Body of pancreas (tissue), 4 donors: ENCODE results near the gene FGF6. TPM values are rescaled to one million over a fixed set of nuclear protein-coding genes. Genes with fewer than 3 reads are reported as not detected.

Experiments
- ATAC-seq: fragments of 150-250 bp; one replicate; pipeline ENCODE4 v1.9.1; 2016
- DNase-seq, 4 donors: peaks; one replicate each; pipeline ENCODE4 v3.0.0-alpha.2; 2019
- H3K27ac ChIP-seq, 4 donors: fragments of 200-600 bp; sonication (generic); 1 replicate in 3 of 4; 2 replicates in 1 of 4; pipeline versions ENCODE4 v1.5.1 to v1.6.1; 2016 to 2019; ENCODE audit warnings: mild to moderate bottlenecking in 1 of 4, mixed read lengths in 1 of 4, moderate library complexity in 1 of 4
- H3K27me3 ChIP-seq, 2 donors: fragments of 200-600 bp; sonication (generic); one replicate each; pipeline ENCODE4 v1.6.0; 2016; ENCODE audit warnings: mild to moderate bottlenecking in 1 of 2
- H3K36me3 ChIP-seq, 2 donors: fragments of 200-600 bp; sonication (generic); replicated peaks in 1 of 2; 2 replicates each; pipeline ENCODE4 v1.5.1; 2016; ENCODE audit warnings: low read depth in 2 of 2; ENCODE audit not compliant: insufficient read depth in 1 of 2
- H3K4me1 ChIP-seq: fragments of 200-600 bp; sonication (generic); one replicate; pipeline ENCODE4 v1.6.0; 2016
- H3K4me3 ChIP-seq, 2 donors: fragments of 200-600 bp; sonication (generic); 1 replicate in 1 of 2; 2 replicates in 1 of 2; pipeline ENCODE4 v1.5.1; 2016 to 2019
- H3K9me3 ChIP-seq, 3 donors: fragments of 200-600 bp; sonication (generic); 1 replicate in 2 of 3; 2 replicates in 1 of 3; pipeline ENCODE4 v1.5.1; 2016
- POLR2A ChIP-seq, 3 donors: fragments of 450-650 bp; IDR thresholded peaks; one replicate each; pipeline ENCODE4 v1.6.1; 2016; ENCODE audit warnings: antibody characterized with exemption in 3 of 3, mild to moderate bottlenecking in 2 of 3
- WGBS, 2 donors: methylation state at CpG; one replicate each; pipeline ENCODE4 v1.1.5; 2017; 5-methylcytosine and 5-hydroxymethylcytosine counted together
- intact Hi-C: fragments of 100-400 bp; cut with DNase I; formaldehyde crosslinking; loops from one replicate; pipeline ENCODE4 v1.15.1; 2023
- total RNA-seq, 2 donors: library from RNA; depleted of rRNA; stranded (reverse); fragments of >200 nt; gene quantifications; one replicate each; pipeline ENCODE4 v1.1.0, GENCODE V29; 2016
- TF ChIP-seq, protein P1 (sequence below), 7 experiments: fragments of 450-650 bp in 4 of 7; fragments of 200-600 bp in 3 of 7; sonication (generic) in 3 of 7; IDR thresholded peaks; one replicate each; pipeline ENCODE4 v1.5.1; 2016 to 2019; ENCODE audit warnings: antibody characterized with exemption in 7 of 7

The FGF6 gene
- total RNA-seq, 2 donors from 2014 or later: not detected

DNA sequence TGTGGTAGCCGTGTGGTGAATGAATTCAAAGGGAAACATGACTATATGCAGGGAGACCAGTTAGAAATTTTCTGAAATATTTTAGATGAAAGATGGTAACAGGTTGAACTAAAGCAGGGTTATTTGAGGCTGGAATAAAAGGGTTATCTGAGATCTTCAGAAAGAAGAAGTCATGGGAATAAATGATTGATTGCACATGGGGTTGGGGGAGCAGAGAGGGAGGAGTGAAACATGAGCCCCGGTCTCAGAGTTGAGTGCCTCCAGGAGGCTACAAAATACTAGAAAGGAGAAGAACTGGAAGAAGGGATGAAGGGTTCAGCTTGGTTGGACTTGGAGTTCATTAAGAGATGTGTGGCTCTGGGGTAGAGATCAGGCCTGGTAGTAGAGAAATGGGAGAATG lies 49.8 kb downstream of the FGF6 start:
- DNase-seq: no peak
- TF ChIP-seq POLR2A (IDR thresholded peaks at IDR 0.05): no peak
- TF ChIP-seq, protein P1, sequence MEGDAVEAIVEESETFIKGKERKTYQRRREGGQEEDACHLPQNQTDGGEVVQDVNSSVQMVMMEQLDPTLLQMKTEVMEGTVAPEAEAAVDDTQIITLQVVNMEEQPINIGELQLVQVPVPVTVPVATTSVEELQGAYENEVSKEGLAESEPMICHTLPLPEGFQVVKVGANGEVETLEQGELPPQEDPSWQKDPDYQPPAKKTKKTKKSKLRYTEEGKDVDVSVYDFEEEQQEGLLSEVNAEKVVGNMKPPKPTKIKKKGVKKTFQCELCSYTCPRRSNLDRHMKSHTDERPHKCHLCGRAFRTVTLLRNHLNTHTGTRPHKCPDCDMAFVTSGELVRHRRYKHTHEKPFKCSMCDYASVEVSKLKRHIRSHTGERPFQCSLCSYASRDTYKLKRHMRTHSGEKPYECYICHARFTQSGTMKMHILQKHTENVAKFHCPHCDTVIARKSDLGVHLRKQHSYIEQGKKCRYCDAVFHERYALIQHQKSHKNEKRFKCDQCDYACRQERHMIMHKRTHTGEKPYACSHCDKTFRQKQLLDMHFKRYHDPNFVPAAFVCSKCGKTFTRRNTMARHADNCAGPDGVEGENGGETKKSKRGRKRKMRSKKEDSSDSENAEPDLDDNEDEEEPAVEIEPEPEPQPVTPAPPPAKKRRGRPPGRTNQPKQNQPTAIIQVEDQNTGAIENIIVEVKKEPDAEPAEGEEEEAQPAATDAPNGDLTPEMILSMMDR (IDR thresholded peaks at IDR 0.05): no peak

DNA sequence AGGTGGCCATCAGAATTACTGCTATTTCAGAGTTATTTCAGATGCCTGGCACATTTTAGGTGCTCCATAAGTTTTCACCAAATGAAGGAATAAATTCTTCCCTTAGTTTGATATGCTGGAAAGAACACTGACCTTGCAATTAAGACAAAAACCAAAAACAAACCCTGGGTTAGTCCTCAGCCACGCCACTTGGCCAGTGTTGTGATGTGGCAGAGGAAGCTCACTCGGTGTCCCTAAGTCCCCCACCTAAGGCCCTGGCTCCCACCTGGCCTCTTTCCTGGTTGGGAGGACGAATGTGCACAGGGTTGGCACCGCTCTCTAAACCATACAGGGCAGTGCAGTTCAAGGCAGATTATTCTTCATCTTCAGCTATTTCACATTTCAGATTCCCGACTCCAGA lies 52.4 kb downstream of the FGF6 start:
- Histone ChIP-seq H3K4me3 (no peak overlapping the region), H3K27me3 (no peaks in the 10 kb centered on the region), H3K27ac (no peak overlapping the region), H3K36me3 (no peaks in the 10 kb centered on the region), H3K4me1 (no peaks in the 10 kb centered on the region), H3K9me3 (no peaks in the 10 kb centered on the region)
- TF ChIP-seq POLR2A (IDR thresholded peaks at IDR 0.05): no peak
- TF ChIP-seq, protein P1 (IDR thresholded peaks at IDR 0.05): no peak
- intact Hi-C loops: no loop called here
- ATAC-seq (no peak), DNase-seq (no peak)
- WGBS, 2 donors: 61 to 75% methylated on average over 5 of the region's 5 CpGs

More for the DNA sequence above, 49.8 kb downstream of the FGF6 start:
- H3K9me3 ChIP-seq: no peaks in the 10 kb centered on the region
- intact Hi-C loops: no loop called here
- H3K36me3 ChIP-seq: no peaks in the 10 kb centered on the region
- 53 to 62% methylated on average over 2 of the region's 2 CpGs for WGBS, 2 donors
- no peak overlapping the region for H3K4me3 ChIP-seq
- no peaks in the 10 kb centered on the region for H3K4me1 ChIP-seq
- ATAC-seq: no peak
- H3K27me3 ChIP-seq: no peaks in the 10 kb centered on the region
- no peak overlapping the region for H3K27ac ChIP-seq

DNA sequence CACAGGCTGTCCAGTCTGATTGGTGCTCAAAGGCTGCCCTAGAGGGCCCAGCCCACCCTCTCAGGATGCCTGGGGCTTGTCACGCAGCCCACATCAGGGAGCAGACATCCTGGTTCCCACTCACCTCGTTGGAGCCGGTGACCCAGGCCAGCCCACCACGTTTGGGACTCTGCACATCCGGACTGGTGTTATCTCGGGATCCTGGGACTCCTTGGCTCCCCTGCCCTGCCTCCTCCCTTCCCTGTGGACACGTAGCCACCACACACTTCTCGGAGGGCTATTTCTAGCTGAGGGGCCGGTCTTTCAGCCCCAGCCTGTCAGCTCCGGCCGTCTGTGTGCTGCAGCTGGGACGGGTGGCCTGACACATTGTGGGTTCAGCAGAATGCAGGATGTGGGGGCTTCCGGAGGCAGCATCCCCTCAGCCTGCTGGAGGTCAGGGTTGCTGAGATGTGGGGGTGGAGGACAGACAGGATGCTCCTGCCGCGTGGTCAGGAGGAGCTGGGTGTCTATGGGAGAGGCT lies 53.3 kb downstream of the FGF6 start:
- intact Hi-C loops: no loop called here
- Histone ChIP-seq H3K27me3 (no peaks in the 10 kb centered on the region), H3K4me1 (no peaks in the 10 kb centered on the region), H3K27ac (no peak overlapping the region), H3K4me3 (no peak overlapping the region), H3K36me3 (no peaks in the 10 kb centered on the region), H3K9me3 (no peaks in the 10 kb centered on the region)
- TF ChIP-seq, protein P1 (IDR thresholded peaks at IDR 0.05): no peak
- TF ChIP-seq POLR2A (IDR thresholded peaks at IDR 0.05): no peak
- 37 to 39% methylated on average over 5 to 15 of the region's 15 CpGs for WGBS, 2 donors
- no peak for ATAC-seq
- DNase-seq: no peak

DNA sequence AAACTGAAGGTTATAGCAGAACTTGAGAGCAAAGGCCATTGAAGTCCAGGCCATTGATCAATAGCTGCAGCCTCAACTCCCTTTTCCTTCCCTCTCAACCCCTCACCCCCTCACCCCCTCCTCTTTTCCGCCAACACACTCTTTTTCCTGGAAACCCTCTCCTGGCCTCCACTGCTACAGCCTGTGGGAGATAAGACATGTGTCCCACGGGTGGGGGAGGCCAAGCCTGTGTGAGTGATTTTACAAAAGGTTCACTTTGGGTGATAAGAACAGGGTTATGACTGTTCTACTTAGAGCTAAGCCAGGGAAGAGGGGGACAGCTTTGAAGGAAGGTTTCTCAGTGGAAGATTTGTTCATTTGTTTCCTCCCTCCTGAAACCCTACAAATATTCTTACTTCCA lies 57.0 kb downstream of the FGF6 start:
- intact Hi-C loops: no loop called here
- Histone ChIP-seq H3K36me3 (no peaks in the 10 kb centered on the region), H3K4me1 (no peaks in the 10 kb centered on the region), H3K4me3 (no peak overlapping the region), H3K27ac (no peak overlapping the region), H3K9me3 (no peaks in the 10 kb centered on the region), H3K27me3 (no peaks in the 10 kb centered on the region)
- WGBS, 2 donors: 16 to 28% methylated on average over 2 of the region's 2 CpGs
- ATAC-seq: no peak
- TF ChIP-seq, protein P1 (IDR thresholded peaks at IDR 0.05): no peak
- no peak for TF ChIP-seq POLR2A (IDR thresholded peaks at IDR 0.05)
- no peak for DNase-seq

DNA sequence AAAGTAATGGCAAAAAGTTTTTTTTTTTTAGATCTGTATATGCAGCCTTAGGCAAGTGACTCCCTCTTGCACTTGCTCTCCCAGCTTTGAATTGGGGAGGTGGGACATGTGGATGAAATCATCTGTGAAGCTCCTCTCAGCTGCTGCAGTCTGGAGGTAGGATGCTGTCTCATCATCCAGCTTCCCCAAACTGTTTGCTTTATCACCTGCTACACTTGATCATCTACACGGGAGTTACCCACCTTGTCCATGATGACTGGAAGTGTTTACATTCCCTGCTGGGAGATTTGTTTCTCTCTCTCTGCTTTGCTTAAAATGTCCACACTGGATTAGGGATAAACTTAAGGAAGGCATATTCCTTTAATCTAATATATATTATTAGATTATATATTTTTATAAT lies 57.6 kb downstream of the FGF6 start:
- WGBS, 2 donors: 31 to 44% methylated on average over 1 of the region's 1 CpG
- Histone ChIP-seq H3K27me3 (no peaks in the 10 kb centered on the region), H3K9me3 (no peaks in the 10 kb centered on the region), H3K4me3 (no peak overlapping the region), H3K4me1 (no peaks in the 10 kb centered on the region), H3K36me3 (no peaks in the 10 kb centered on the region), H3K27ac (no peak overlapping the region)
- TF ChIP-seq POLR2A (IDR thresholded peaks at IDR 0.05): no peak
- TF ChIP-seq, protein P1 (IDR thresholded peaks at IDR 0.05): no peak
- DNase-seq: no peak
- intact Hi-C loops: no loop called here
- ATAC-seq: no peak
